Measurements from ENCODE around the gene CFAP251. TPM values are rescaled to one million over a fixed set of nuclear protein-coding genes. Genes with fewer than 3 reads are reported as not detected.
"Not testable (repeated sequence)": the region's sequence is repeated elsewhere in the genome, so short reads cannot be mapped to it uniquely, and the experiment has no call there.

CFAP251 gene
- total RNA-seq, 1 experiment from 2014 or later = 2.0 TPM

GRCh38 chr12:122024132-122024785, 105.9 kb downstream of the CFAP251 start:
- DNase-seq (ENCODE audit: low read depth) = no peak

GRCh38 chr12:122026706-122027333, 108.4 kb downstream of the CFAP251 start:
- no peak for DNase-seq (ENCODE audit: low read depth)

- DNase-seq (ENCODE audit: low read depth) = no peak
Measured at GRCh38 chr12:122028165-122028904, 109.9 kb downstream of the CFAP251 start.

GRCh38 chr12:122028905-122029560, 110.6 kb downstream of the CFAP251 start:
- no peak for DNase-seq (ENCODE audit: low read depth)

- no peak for DNase-seq (ENCODE audit: low read depth)
Measured at GRCh38 chr12:122029620-122030423, 111.4 kb downstream of the CFAP251 start.

- no peak for DNase-seq (ENCODE audit: low read depth)
Measured at GRCh38 chr12:122030424-122031035, 112.1 kb downstream of the CFAP251 start.

- DNase-seq (ENCODE audit: low read depth) = peak; percentile 19
Measured at GRCh38 chr12:122031342-122032216, 113.2 kb downstream of the CFAP251 start.

GRCh38 chr12:122032580-122032979, 114.2 kb downstream of the CFAP251 start:
- no peak for DNase-seq (ENCODE audit: low read depth)

- DNase-seq (ENCODE audit: low read depth) = no peak
Measured at GRCh38 chr12:122035292-122035691, 116.9 kb downstream of the CFAP251 start.

GRCh38 chr12:122036153-122036552, 117.8 kb downstream of the CFAP251 start:
- no peak for DNase-seq (ENCODE audit: low read depth)

- no peak for DNase-seq (ENCODE audit: low read depth)
Measured at GRCh38 chr12:122040579-122041386, 122.4 kb downstream of the CFAP251 start.

- not testable (repeated sequence) for DNase-seq (ENCODE audit: low read depth)
Measured at GRCh38 chr12:122041458-122041857, 123.1 kb downstream of the CFAP251 start.

GRCh38 chr12:122042910-122043309, 124.5 kb downstream of the CFAP251 start:
- no peak for DNase-seq (ENCODE audit: low read depth)

- DNase-seq (ENCODE audit: low read depth) = no peak
Measured at GRCh38 chr12:122043476-122043875, 125.1 kb downstream of the CFAP251 start.

- DNase-seq (ENCODE audit: low read depth) = no peak
Measured at GRCh38 chr12:122045262-122045661, 126.9 kb downstream of the CFAP251 start.

- no peak for DNase-seq (ENCODE audit: low read depth)
Measured at GRCh38 chr12:122046145-122046544, 127.8 kb downstream of the CFAP251 start.

GRCh38 chr12:122048151-122048550, 129.8 kb downstream of the CFAP251 start:
- DNase-seq (ENCODE audit: low read depth) = peak; percentile 12

GRCh38 chr12:122049827-122050226, 131.4 kb downstream of the CFAP251 start:
- no peak for DNase-seq (ENCODE audit: low read depth)

- no peak for DNase-seq (ENCODE audit: low read depth)
Measured at GRCh38 chr12:122050706-122051105, 132.3 kb downstream of the CFAP251 start.

All from RPMI7951 (cell line).